Tibial nerve (tissue), 4 donors: Measurements from ENCODE around the gene EOGT. TPM values are rescaled to one million over a fixed set of nuclear protein-coding genes. Genes with fewer than 3 reads are reported as not detected.

Source experiments
- DNase-seq, 2 donors: peaks; one replicate each; pipeline ENCODE4 v3.0.0-alpha.2; 2019; ENCODE audit warnings: low spot score in 2 of 2
- H3K27ac ChIP-seq, 4 donors: fragments of 200-600 bp; sonication (generic) in 3 of 4; one replicate each; pipeline ENCODE4 v1.5.1; 2017 to 2019; ENCODE audit warnings: mild to moderate bottlenecking in 1 of 4
- H3K27me3 ChIP-seq, 2 donors: fragments of 200-600 bp; sonication (generic) in 1 of 2; one replicate each; pipeline versions ENCODE4 v1.5.1 to v1.6.0; 2017 to 2019
- H3K36me3 ChIP-seq, 3 donors: fragments of 200-600 bp; sonication (generic); one replicate each; pipeline ENCODE4 v1.5.1; 2018 to 2019
- H3K4me1 ChIP-seq, 4 donors: fragments of 200-600 bp; sonication (generic) in 3 of 4; one replicate each; pipeline ENCODE4 v1.5.1; 2017 to 2019
- H3K4me3 ChIP-seq, 4 donors: fragments of 200-600 bp; sonication (generic) in 3 of 4; one replicate each; pipeline ENCODE4 v1.5.1; 2017 to 2019; ENCODE audit warnings: mild to moderate bottlenecking in 1 of 4, moderate library complexity in 1 of 4
- H3K9me3 ChIP-seq, 4 donors: fragments of 200-600 bp; sonication (generic) in 3 of 4; one replicate each; pipeline ENCODE4 v1.5.1; 2017 to 2019
- EP300 ChIP-seq, 2 donors: sonication (generic); formaldehyde crosslinking; IDR thresholded peaks; one replicate each; pipeline ENCODE4 v1.6.1; 2017; ENCODE audit warnings: antibody characterized with exemption in 2 of 2, mild to moderate bottlenecking in 1 of 2
- POLR2A ChIP-seq, 2 donors: fragments of 450-650 bp; IDR thresholded peaks; one replicate each; pipeline ENCODE4 v1.6.1; 2017; ENCODE audit warnings: antibody characterized with exemption in 2 of 2, mild to moderate bottlenecking in 2 of 2, moderate library complexity in 2 of 2
- WGBS, 2 donors: methylation state at CpG; one replicate each; pipeline ENCODE4 v1.1.5; 2018; 5-methylcytosine and 5-hydroxymethylcytosine counted together
- small RNA-seq: library from RNA; depleted of rRNA; stranded (forward); fragments of <200 nt; gene quantifications from one replicate; pipeline ENCODE3, GENCODE V24; 2016
- total RNA-seq, 4 donors: library from RNA; depleted of rRNA; stranded (reverse); fragments of >200 nt; gene quantifications; one replicate each; pipeline ENCODE4 v1.1.0, GENCODE V29; 2016
- TF ChIP-seq, protein P1 (sequence below), 5 experiments: fragments of 200-600 bp in 3 of 5; fragments of 450-650 bp in 2 of 5; sonication (generic) in 3 of 5; IDR thresholded peaks; one replicate each; pipeline ENCODE4 v1.5.1; 2016 to 2019; ENCODE audit warnings: antibody characterized with exemption in 5 of 5, mild to moderate bottlenecking in 3 of 5, moderate library complexity in 2 of 5

Gene EOGT
- total RNA-seq, 4 donors from 2014 or later, result 27.2 to 55.9 (median 37.1) TPM

DNA sequence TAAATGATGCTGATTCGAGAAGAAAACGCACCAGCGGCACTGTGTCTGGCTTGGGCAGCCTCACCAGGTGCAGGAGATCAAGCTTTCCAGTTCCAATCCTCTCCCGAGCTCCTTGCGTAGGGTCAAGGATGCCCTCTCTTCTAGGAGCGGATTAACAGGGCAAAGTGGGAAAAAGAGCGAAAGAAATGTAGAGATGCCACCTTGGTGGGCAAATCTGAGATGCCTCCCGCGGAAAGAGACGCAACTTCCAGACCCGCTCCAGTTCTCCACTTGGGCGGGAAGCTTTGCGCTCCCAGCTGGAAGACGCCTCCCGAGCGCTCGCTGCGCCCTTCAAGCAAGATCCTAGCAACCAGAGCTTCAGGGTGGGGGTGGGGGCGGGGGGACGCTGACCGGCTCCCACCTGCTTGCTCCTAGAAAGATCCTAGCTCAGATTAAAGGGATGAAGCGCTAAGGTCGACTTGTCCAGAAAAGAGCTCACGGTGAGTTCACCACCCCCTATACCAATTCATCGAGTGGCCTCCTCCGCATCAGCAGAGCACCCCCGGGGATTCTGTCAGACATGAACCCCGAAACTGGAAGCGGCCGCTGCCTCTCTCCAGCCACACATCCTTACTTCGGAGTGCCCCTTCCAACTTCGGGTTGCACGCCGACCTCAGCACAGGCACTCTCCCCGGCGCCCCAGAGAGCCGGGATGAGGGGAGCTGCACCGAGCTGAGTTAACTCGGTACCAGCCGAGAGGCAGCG lies 81.9 kb downstream of the EOGT start:
- Histone ChIP-seq H3K4me3 (no peak overlapping the region), H3K36me3 (no peaks in the 10 kb centered on the region), H3K27ac (no peak overlapping the region), H3K4me1 (peaks cover 0 to 16% (median 0%) of the 10 kb centered on the region in 4 donors), H3K27me3 (peaks cover 0 to 70% of the 10 kb centered on the region in 2 donors), H3K9me3 (peaks cover 0 to 4% (median 0%) of the 10 kb centered on the region in 4 donors)
- 3% methylated on average over 38 to 41 of the region's 41 CpGs for WGBS, 2 donors
- TF ChIP-seq, protein P1, sequence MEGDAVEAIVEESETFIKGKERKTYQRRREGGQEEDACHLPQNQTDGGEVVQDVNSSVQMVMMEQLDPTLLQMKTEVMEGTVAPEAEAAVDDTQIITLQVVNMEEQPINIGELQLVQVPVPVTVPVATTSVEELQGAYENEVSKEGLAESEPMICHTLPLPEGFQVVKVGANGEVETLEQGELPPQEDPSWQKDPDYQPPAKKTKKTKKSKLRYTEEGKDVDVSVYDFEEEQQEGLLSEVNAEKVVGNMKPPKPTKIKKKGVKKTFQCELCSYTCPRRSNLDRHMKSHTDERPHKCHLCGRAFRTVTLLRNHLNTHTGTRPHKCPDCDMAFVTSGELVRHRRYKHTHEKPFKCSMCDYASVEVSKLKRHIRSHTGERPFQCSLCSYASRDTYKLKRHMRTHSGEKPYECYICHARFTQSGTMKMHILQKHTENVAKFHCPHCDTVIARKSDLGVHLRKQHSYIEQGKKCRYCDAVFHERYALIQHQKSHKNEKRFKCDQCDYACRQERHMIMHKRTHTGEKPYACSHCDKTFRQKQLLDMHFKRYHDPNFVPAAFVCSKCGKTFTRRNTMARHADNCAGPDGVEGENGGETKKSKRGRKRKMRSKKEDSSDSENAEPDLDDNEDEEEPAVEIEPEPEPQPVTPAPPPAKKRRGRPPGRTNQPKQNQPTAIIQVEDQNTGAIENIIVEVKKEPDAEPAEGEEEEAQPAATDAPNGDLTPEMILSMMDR (IDR thresholded peaks at IDR 0.05), result no peak
- no peak for TF ChIP-seq EP300 (IDR thresholded peaks at IDR 0.05)
- TF ChIP-seq POLR2A (IDR thresholded peaks at IDR 0.05), result no peak
- DNase-seq, result no peak

Small RNAs within 50 kb of the gene (small RNA-seq; reads per million reads assigned to genes)
- gene MIR3136, result not detected

Other genes starting within 250 kb of the EOGT start
- not detected for gene TAFA4, start 81.1 kb downstream of the EOGT start, total RNA-seq
- 10 to 100 TPM; 24.7 to 33.5 (median 33.0) TPM for gene TMF1, start 38.6 kb upstream of the EOGT start, total RNA-seq
- gene UBA3, start 66.7 kb upstream of the EOGT start, total RNA-seq, result 10 to 100 TPM; 22.6 to 80.7 (median 50.8) TPM
- gene ARL6IP5, start 71.3 kb upstream of the EOGT start, total RNA-seq, result 100 to 1,000 TPM; 113 to 153 (median 133) TPM
- not detected for gene LMOD3, start 108.9 kb upstream of the EOGT start, total RNA-seq